Daoy (cell line): ENCODE results near the gene RPL29. TPM values are rescaled to one million over a fixed set of nuclear protein-coding genes. Genes with fewer than 3 reads are reported as not detected.

Experiments
- DNase-seq: peaks from one replicate; pipeline ENCODE4 v3.0.0-alpha.2; 2015; ENCODE audit warnings: low read depth
- total RNA-seq: library from RNA; depleted of rRNA; stranded (reverse); fragments of >200 nt; shearing (Covaris generic); gene quantifications from 2 replicates; pipeline ENCODE4 v1.2.3, GENCODE V29; 2014; rRNA removed

The RPL29 gene
- total RNA-seq, 1 experiment from 2014 or later: 1,191 TPM

DNA sequence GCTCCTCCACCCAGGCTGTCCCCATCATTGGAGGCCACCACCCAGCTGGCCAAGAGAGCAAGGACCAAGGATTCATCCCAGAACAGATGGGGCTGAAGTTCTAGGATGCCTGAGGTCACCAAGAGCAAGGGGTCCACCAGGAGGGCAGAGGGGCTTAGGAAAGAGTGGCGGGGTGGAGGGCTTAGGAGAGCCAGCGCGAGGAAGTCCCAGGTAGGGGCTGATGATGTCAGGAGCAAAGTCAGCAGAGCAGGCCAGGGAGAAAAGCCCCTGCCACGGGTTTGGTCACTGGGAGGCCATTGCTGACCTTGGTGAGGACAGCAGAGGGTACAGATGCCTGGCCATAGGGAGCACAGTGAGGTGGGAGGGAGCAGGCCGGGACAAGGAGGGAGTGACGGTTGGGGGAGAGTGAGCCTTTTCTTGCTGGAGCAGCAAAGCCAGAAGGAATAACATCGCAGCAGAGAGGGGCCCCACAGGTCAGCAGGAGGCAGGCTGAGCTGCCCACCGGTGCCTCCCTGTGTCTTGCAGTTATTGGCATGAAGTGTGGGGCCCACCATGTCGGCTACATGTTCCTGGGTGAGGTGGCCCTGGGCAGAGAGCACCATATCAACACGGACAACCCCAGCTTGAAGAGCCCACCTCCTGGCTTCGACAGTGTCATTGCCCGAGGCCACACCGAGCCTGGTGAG is 48.3 kb downstream of the RPL29 start:
- DNase-seq: no peak

DNA sequence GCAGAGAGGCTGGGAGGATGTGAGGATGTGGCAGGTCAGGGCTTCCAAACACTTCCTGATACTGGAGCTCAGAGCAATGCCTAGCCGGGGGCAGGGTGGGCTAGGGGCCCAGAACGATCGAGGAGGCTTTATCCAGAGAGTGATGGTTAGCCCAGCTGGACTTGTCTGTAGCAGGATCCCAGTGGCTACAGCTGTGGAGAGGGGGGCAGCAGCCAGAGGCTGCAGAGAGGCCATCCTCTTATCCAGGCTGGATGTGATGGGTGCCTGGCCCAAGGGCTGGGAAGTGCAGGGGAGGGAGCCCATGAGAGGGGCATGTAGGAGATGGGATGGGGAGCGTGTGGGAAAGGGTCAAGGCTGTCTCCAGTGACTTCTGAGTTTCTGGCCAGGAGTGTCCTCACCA is 48.9 kb downstream of the RPL29 start:
- DNase-seq: no peak

DNA sequence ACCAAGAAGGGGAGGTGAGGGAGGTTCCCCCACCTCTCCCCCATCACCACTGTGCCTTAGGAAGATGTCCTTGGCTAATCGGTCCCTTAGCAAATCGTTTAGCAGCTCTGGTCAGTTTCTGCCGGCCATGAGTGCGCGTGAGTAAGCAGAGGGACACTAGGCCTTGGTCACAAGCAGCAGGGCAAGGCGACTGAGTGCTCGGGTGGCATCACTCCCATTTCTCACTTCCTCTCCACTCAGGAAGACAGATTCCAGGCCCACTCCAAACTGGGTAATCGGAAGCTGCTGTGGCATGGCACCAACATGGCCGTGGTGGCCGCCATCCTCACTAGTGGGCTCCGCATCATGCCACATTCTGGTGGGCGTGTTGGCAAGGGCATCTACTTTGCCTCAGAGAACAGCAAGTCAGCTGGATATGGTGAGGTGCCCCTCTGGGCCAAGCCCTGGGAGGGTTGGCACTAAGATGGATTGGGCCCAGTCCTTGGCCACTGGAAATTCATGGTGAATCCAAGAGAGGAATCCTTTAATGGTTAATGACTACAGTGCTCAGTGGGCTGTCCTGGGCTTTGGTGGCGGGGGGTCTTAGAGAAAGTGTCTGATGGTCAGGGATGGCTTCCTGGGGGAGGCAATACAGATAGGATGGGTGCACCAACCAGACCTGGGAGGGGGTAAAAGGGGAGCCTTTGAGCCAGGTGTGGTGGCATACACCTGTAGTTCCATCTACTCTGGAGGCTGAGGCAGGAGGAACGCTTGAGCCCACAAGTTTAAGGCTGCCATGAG is 49.6 kb downstream of the RPL29 start:
- no peak for DNase-seq

DNA sequence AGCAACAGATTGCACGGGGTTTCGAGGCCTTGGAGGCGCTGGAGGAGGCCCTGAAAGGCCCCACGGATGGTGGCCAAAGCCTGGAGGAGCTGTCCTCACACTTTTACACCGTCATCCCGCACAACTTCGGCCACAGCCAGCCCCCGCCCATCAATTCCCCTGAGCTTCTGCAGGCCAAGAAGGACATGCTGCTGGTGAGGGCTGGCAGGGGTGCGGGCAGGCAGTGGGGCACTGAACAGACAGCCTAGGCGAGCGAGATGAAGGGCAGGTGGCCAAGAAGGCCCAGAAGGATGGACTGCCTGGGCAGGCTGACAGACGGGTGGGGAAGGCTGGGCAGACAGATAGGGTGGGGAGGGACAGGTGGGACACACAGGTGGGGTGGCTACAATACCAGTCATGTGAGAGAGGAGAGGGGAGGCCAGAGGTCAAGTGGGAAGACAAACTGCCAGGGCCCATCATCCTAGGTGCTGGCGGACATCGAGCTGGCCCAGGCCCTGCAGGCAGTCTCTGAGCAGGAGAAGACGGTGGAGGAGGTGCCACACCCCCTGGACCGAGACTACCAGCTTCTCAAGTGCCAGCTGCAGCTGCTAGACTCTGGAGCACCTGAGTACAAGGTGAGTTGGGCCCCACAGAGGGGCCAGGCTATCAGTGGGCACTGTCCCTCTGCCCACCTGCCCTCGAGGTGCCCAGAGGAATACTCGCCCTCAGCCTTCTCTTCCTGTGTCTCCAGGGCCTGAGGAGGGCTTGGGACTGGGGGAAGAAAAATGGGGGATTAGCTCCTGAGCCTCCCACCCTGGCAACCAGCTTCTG is 50.5 kb downstream of the RPL29 start:
- DNase-seq: no peak

DNA sequence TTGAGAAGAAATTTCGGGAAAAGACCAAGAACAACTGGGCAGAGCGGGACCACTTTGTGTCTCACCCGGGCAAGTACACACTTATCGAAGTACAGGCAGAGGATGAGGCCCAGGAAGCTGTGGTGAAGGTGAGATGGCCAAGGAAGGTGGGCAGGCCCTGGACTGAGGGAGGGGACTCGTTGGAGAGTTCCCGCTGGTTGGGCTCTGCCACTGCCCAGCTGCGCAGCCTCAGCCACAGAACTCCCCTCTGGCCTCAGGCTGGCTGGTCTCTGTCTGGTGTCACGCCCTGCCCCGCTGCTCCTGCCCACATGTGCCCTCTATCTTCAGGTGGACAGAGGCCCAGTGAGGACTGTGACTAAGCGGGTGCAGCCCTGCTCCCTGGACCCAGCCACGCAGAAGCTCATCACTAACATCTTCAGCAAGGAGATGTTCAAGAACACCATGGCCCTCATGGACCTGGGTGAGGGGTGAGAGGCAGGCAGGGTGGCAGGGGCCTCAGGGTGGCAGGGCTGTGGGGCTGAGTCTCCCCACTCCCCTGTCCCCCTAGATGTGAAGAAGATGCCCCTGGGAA is 51.2 kb downstream of the RPL29 start:
- DNase-seq: no peak

Other genes starting within 250 kb of the RPL29 start
- not detected in 2 replicates for gene IQCF6, start 216.7 kb downstream of the RPL29 start, total RNA-seq
- not detected in 2 replicates for gene IQCF2, start 134.3 kb downstream of the RPL29 start, total RNA-seq
- not detected in 2 replicates for gene IQCF5, start 120.3 kb downstream of the RPL29 start, total RNA-seq
- gene IQCF1, start 92.5 kb downstream of the RPL29 start, total RNA-seq: not detected in 2 replicates
- gene RRP9, start 54.0 kb downstream of the RPL29 start, total RNA-seq: 69.3 and 71.7 TPM in 2 replicates
- gene PARP3, start 53.5 kb downstream of the RPL29 start, total RNA-seq: 4.4 and 8.9 TPM in 2 replicates
- gene GPR62, start 40.5 kb downstream of the RPL29 start, total RNA-seq: not detected in 2 replicates
- 23.9 and 37.0 TPM in 2 replicates for gene PCBP4, start 28.4 kb downstream of the RPL29 start, total RNA-seq
- gene ABHD14B, start 21.8 kb downstream of the RPL29 start, total RNA-seq: 8.3 and 13.2 TPM in 2 replicates
- 1.9 and 10.5 TPM in 2 replicates for gene ABHD14A, start 20.8 kb downstream of the RPL29 start, total RNA-seq
- gene ACY1, start 12.4 kb downstream of the RPL29 start, total RNA-seq: 15.9 and 25.9 TPM in 2 replicates
- gene DUSP7, start 60.7 kb upstream of the RPL29 start, total RNA-seq: 14.2 TPM in 2 replicates
- 6.0 and 8.6 TPM in 2 replicates for gene POC1A, start 158.5 kb upstream of the RPL29 start, total RNA-seq
- 35.5 and 50.2 TPM in 2 replicates for gene ALAS1, start 202.3 kb upstream of the RPL29 start, total RNA-seq
- not detected in 2 replicates for gene TLR9, start 229.8 kb upstream of the RPL29 start, total RNA-seq
- 103 and 109 TPM in 2 replicates for gene TWF2, start 243.3 kb upstream of the RPL29 start, total RNA-seq
- gene PPM1M, start 249.9 kb upstream of the RPL29 start, total RNA-seq: 2.3 and 6.6 TPM in 2 replicates